Gastroesophageal sphincter (tissue), 4 donors: Measurements from ENCODE around the gene PFKFB2. TPM values are rescaled to one million over a fixed set of nuclear protein-coding genes. Genes with fewer than 3 reads are reported as not detected.

ENCODE experiments used
- ATAC-seq: fragments of 150-250 bp; one replicate; pipeline ENCODE4 v1.9.1; 2016; ENCODE audit warnings: mild to moderate bottlenecking, moderate library complexity
- H3K27ac ChIP-seq, 4 donors: fragments of 200-600 bp; sonication (generic) in 3 of 4; 1 replicate in 3 of 4; 2 replicates in 1 of 4; pipeline ENCODE4 v1.5.1; 2016 to 2019
- H3K27me3 ChIP-seq: fragments of 200-600 bp; sonication (generic); one replicate; pipeline ENCODE4 v1.5.1; 2019
- H3K36me3 ChIP-seq, 2 donors: fragments of 200-600 bp; sonication (generic); one replicate each; pipeline ENCODE4 v1.5.1; 2019; ENCODE audit warnings: control low read depth in 1 of 2
- H3K4me1 ChIP-seq, 3 donors: fragments of 200-600 bp; sonication (generic); 1 replicate in 2 of 3; 2 replicates in 1 of 3; pipeline ENCODE4 v1.5.1; 2016 to 2019; ENCODE audit warnings: control low read depth in 2 of 3
- H3K4me3 ChIP-seq, 2 donors: fragments of 200-600 bp; sonication (generic); one replicate each; pipeline ENCODE4 v1.5.1; 2019; ENCODE audit warnings: mild to moderate bottlenecking in 1 of 2, moderate library complexity in 1 of 2
- H3K9me3 ChIP-seq, 3 donors: fragments of 200-600 bp; sonication (generic); one replicate each; pipeline ENCODE4 v1.5.1; 2017 to 2019; ENCODE audit warnings: control low read depth in 2 of 3
- EP300 ChIP-seq: sonication (generic); formaldehyde crosslinking; IDR thresholded peaks from one replicate; pipeline ENCODE4 v1.6.1; 2017; ENCODE audit warnings: antibody characterized with exemption, mild to moderate bottlenecking
- POLR2A ChIP-seq, 2 donors: fragments of 450-650 bp; IDR thresholded peaks; one replicate each; pipeline ENCODE4 v1.6.1; 2017; ENCODE audit warnings: antibody characterized with exemption in 2 of 2, mild to moderate bottlenecking in 2 of 2, moderate library complexity in 1 of 2
- POLR2AphosphoS5 ChIP-seq: sonication (generic); formaldehyde crosslinking; IDR thresholded peaks from one replicate; pipeline ENCODE4 v1.6.1; 2017; ENCODE audit warnings: antibody characterized with exemption
- WGBS, 2 donors: methylation state at CpG; one replicate each; pipeline ENCODE4 v1.1.5; 2018; ENCODE audit warnings: low coverage in 1 of 2; 5-methylcytosine and 5-hydroxymethylcytosine counted together
- total RNA-seq, 4 donors: library from RNA; depleted of rRNA; stranded (reverse); fragments of >200 nt; gene quantifications; one replicate each; pipeline ENCODE4 v1.1.0, GENCODE V29; 2016
- TF ChIP-seq, protein P1 (sequence below), 4 experiments: fragments of 200-600 bp in 2 of 4; fragments of 450-650 bp in 2 of 4; sonication (generic) in 1 of 4; IDR thresholded peaks; one replicate each; pipeline ENCODE4 v1.5.1; 2017 to 2019; ENCODE audit warnings: antibody characterized with exemption in 4 of 4, mild to moderate bottlenecking in 2 of 4, moderate library complexity in 2 of 4

Gene PFKFB2
- total RNA-seq, 4 donors from 2014 or later, result 3.4 to 6.7 (median 5.3) TPM

DNA sequence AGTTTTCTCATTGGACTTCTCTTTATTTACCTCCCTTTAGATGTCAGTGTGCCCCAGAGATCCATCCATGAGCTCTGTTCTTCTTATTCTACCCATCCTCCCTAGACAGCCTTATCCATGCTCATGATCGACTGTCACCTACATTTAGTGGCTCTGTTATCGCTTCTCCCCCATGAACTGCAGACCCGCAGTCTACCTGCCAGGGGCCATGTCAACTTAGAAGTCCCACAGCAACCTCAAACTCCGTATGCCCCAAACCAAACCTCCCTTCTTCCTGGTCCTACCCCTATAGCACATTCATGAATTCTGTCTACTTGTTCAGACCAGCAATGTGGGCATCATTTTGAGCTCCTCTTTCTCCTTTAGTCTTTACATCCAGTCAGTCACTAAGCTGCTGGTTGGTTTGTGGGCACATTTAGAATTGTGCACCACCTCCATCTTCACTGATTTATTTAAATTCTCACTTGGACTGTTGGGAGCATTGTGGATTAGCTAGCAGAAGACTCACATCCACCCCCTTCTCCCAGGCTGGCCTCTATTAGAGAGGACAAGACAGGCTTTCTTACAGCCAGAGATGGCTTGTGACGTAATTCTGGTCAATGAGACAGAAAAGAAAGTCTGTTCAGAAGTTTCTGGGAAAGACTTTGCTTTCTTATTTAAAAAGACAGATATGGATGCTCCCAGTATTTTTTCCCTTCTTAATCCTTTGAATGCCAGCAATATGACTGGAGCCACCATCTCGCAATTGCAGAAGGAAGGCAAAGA lies 39.6 kb upstream of the PFKFB2 start:
- ATAC-seq, result no peak
- TF ChIP-seq, protein P1, sequence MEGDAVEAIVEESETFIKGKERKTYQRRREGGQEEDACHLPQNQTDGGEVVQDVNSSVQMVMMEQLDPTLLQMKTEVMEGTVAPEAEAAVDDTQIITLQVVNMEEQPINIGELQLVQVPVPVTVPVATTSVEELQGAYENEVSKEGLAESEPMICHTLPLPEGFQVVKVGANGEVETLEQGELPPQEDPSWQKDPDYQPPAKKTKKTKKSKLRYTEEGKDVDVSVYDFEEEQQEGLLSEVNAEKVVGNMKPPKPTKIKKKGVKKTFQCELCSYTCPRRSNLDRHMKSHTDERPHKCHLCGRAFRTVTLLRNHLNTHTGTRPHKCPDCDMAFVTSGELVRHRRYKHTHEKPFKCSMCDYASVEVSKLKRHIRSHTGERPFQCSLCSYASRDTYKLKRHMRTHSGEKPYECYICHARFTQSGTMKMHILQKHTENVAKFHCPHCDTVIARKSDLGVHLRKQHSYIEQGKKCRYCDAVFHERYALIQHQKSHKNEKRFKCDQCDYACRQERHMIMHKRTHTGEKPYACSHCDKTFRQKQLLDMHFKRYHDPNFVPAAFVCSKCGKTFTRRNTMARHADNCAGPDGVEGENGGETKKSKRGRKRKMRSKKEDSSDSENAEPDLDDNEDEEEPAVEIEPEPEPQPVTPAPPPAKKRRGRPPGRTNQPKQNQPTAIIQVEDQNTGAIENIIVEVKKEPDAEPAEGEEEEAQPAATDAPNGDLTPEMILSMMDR (IDR thresholded peaks at IDR 0.05), result no peak
- TF ChIP-seq EP300 (no peak), POLR2A (IDR thresholded peaks at IDR 0.05) (no peak), POLR2AphosphoS5 (no peak)
- Histone ChIP-seq H3K36me3 (no peaks in the 10 kb centered on the region), H3K27me3 (no peaks in the 10 kb centered on the region), H3K4me3 (no peak overlapping the region), H3K9me3 (no peaks in the 10 kb centered on the region), H3K4me1 (no peaks in the 10 kb centered on the region), H3K27ac (no peak overlapping the region)
- 77 to 84% methylated on average over 6 of the region's 6 CpGs for WGBS, 2 donors

DNA sequence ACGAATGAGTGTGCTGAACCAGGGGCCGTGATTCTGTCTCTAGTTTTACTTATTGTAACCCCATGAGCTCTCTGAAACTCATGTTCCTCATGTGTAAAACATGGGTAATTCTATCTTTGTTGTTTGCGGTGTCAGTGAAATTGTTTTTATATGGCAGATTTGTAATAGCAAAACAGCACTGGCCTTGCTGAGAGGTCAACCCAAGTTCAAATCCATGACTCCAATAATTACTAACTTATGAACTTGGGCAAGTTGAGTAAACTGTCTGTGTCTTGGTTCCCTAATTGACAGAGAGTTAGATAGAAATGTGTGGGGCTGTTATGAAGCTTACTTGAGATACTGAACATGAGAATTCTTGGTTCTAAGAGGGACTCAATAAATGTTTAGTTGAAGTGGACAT lies 38.3 kb upstream of the PFKFB2 start:
- TF ChIP-seq EP300, result no peak
- TF ChIP-seq POLR2A (IDR thresholded peaks at IDR 0.05), result no peak
- no peak for TF ChIP-seq POLR2AphosphoS5
- TF ChIP-seq, protein P1 (IDR thresholded peaks at IDR 0.05), result no peak
- ATAC-seq, result no peak

DNA sequence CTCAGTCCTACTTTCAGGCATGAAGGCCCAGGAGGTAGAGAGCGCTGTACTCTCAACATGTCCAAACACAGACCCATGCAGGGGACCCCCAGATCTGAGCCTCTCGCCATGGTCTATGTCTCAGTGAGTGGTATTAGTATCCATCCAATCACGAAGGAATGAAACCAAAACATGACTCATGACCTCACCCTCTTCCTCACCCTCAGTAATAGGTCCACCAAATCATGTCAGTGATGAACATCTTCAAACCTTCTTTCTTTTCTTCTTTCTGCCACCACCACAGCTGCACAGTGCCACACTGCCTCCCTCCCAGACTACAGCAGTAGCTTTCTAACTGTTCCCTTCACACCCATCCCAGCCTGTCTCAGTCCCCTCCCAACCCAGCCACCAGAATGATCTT lies 37.3 kb upstream of the PFKFB2 start:
- no peak overlapping the region for H3K27ac ChIP-seq
- 75 to 96% methylated on average over 1 to 3 of the region's 3 CpGs for WGBS, 2 donors

More for the DNA sequence above, 38.3 kb upstream of the PFKFB2 start:
- H3K9me3 ChIP-seq, result no peaks in the 10 kb centered on the region
- WGBS, 2 donors, result 81 to 95% methylated on average over 2 to 3 of the region's 3 CpGs
- H3K27me3 ChIP-seq, result no peaks in the 10 kb centered on the region
- H3K27ac ChIP-seq, result no peak overlapping the region
- no peaks in the 10 kb centered on the region for H3K36me3 ChIP-seq
- no peaks in the 10 kb centered on the region for H3K4me1 ChIP-seq
- no peak overlapping the region for H3K4me3 ChIP-seq

DNA sequence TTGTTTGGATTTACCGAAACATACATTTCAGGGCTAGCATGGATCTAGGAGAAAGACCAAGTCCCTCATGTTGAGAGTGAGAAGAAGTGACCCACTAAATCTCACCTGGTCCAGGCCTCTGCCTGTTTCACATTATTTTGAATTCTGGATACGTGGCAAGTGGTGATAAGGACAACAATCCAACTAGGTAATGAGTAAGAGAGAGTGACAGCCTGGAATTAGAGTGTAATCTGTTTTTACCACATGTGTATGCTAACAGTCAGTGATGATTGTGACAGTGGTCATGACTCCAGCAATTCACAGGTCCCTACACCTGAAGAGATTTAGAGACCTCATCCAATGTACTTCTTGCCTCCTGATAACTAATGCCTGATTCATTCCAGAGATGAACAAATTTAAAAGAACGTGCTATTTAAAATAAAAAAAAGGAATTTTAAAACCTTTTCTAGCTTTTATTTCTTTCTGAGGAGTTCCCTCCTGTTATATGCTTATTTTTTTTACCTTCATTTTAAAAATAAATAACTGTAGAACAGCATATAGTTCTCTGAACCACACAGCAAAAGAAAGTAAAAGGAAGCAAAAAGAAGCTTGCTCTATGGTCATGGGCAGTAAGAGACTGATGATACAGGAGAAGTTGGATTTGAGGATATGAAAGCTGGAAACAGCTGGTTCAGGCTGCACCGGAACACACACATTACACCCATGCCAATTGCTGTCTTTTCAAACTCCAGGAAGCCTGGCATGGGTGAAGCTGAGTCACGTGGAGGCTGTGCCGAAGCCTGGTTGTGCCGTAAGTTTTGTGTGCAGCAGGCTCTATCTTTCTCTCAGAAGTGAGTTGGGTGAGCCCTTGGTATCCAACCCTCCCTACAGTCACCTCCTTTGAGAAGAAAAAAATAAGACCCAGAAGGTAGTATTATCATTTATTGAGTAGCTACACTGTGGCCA lies 35.2 kb upstream of the PFKFB2 start:
- H3K36me3 ChIP-seq, result no peaks in the 10 kb centered on the region
- no peak for TF ChIP-seq POLR2AphosphoS5
- no peak for TF ChIP-seq POLR2A (IDR thresholded peaks at IDR 0.05)
- no peak for TF ChIP-seq EP300
- TF ChIP-seq, protein P1 (IDR thresholded peaks at IDR 0.05), result no peak
- H3K4me1 ChIP-seq, result no peaks in the 10 kb centered on the region
- 59 to 72% methylated on average over 5 to 6 of the region's 7 CpGs for WGBS, 2 donors
- no peaks in the 10 kb centered on the region for H3K9me3 ChIP-seq
- no peaks in the 10 kb centered on the region for H3K27me3 ChIP-seq
- H3K27ac ChIP-seq, result no peak overlapping the region
- H3K4me3 ChIP-seq, result no peak overlapping the region
- ATAC-seq, result peak; percentile 71

More for the DNA sequence above, 37.3 kb upstream of the PFKFB2 start:
- no peaks in the 10 kb centered on the region for H3K36me3 ChIP-seq
- no peak overlapping the region for H3K4me3 ChIP-seq
- no peaks in the 10 kb centered on the region for H3K4me1 ChIP-seq
- H3K27me3 ChIP-seq, result no peaks in the 10 kb centered on the region
- TF ChIP-seq POLR2A (IDR thresholded peaks at IDR 0.05) (no peak), EP300 (no peak), POLR2AphosphoS5 (no peak)
- TF ChIP-seq, protein P1 (IDR thresholded peaks at IDR 0.05), result no peak
- no peak for ATAC-seq
- no peaks in the 10 kb centered on the region for H3K9me3 ChIP-seq
